HG02759 (cell line): ENCODE results near the gene ARL13B.
"Not testable (repeated sequence)": the region's sequence is repeated elsewhere in the genome, so short reads cannot be mapped to it uniquely, and the experiment has no call there.

Source experiments
- ATAC-seq: cut with Tn5 transposase; IDR thresholded peaks from one replicate; pipeline ENCODE4 v1.9.1; 2021; ENCODE audit warnings: mild to moderate bottlenecking, moderate library complexity; ENCODE audit not compliant: unreplicated experiment

ARL13B gene

GRCh38 chr3:93994056-93994455 is 14.1 kb downstream of the ARL13B start:
- no peak for ATAC-seq

GRCh38 chr3:94001191-94001590 is 21.2 kb downstream of the ARL13B start:
- no peak for ATAC-seq

- ATAC-seq: no peak
These were observed 22.0 kb downstream of the ARL13B start for GRCh38 chr3:94001827-94002495.

- peak; percentile 93 for ATAC-seq
These were observed 24.5 kb downstream of the ARL13B start for GRCh38 chr3:94004301-94004910.

GRCh38 chr3:94008253-94008652 is 28.3 kb downstream of the ARL13B start:
- no peak for ATAC-seq

GRCh38 chr3:94009608-94010007 is 29.7 kb downstream of the ARL13B start:
- no peak for ATAC-seq

- no peak for ATAC-seq
These were observed 31.3 kb downstream of the ARL13B start for GRCh38 chr3:94011233-94011711.

GRCh38 chr3:94012185-94012584 is 32.2 kb downstream of the ARL13B start:
- no peak for ATAC-seq

GRCh38 chr3:94015025-94015424 is 35.1 kb downstream of the ARL13B start:
- no peak for ATAC-seq

- ATAC-seq: no peak
These were observed 39.7 kb downstream of the ARL13B start for GRCh38 chr3:94019659-94020058.

- no peak for ATAC-seq
These were observed 40.3 kb downstream of the ARL13B start for GRCh38 chr3:94020293-94020692.

GRCh38 chr3:94024385-94024784 is 44.4 kb downstream of the ARL13B start:
- no peak for ATAC-seq

DNA sequence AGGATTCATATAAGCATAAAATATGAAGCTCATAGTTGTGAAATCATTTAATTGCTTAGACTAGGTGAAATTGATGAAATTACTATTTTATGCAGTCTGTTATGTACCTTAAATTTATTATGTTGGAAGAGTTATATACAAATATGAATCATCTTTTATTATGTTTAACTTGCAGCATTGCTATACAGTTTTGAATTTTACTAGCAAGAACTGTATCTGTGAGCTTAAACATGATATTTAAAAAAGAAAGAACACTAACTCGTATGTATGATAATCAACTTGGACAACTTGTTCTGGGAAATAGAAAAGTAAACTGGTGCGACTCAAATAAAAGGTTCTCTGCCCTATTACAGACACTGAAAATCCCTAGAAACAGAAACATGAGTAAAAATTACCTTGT is 46.7 kb downstream of the ARL13B start:
- ATAC-seq: no peak

DNA sequence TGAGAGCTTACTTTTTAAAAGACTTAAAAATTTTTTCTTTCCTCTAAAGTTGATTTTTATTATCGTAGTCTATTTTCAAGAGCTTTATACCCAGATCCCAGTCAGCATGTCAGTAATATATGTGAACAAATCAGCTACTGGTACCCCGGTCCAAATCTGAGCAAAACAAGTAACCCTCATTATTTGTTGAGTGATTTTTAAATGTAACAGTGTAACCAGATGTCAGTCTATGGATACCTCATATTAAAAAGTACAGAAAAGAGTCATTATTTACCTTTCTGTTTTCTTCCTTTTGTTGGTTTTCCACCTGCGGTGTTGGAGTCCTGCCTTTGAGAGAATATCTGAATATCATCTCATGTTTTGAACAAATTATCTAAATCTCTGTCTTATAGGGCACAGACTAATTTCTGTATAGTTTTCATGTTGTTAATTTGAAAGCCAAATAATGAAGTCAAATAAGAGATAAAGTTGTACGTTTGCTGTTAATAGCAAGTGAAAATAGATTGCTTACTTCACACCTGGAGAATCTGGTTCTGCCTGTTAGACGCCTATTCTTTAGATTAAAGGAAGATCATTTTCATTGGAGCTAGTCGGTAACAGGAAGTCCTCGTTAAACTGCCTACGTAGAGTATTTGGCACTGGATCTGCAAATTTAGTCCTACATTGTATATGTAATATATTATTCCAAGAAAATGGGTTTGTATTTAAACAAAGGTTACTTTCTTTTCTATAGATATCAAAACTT is 48.3 kb downstream of the ARL13B start, which contains the start of gene STX19:
STX19 (minus strand) TSS at position 505 of the 745 bp plus-strand sequence. CDS start 13,328 bp downstream, outside the sequence.
- ATAC-seq: no peak

DNA sequence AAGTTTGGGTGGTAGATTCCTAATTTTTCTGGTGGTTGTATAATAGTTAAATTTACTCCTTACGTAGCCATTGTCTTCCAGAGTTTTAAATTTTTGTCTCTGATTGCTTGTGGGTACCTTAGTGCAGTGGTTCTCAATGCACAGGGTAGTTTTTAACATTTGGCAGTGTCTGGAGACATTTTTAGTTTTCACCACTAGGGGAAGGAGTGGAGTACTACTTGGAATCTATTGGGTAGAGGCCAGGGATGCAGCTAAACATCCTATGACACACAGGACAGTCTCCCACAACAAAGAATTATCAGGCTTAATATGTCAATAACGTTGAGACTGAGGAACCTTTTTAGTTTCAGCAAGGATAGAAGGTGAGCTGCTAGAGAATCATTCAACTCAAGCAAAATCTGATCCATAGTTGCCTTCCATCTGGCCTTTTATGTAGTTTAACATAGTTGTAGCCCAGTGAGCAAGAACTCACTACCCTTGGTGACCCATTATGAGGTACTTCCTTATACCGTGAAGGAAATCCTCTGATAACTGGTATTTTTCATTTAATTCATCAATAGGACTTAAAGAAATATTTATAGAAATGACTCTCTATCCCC is 57.1 kb downstream of the ARL13B start:
- peak; percentile 81 for ATAC-seq

DNA sequence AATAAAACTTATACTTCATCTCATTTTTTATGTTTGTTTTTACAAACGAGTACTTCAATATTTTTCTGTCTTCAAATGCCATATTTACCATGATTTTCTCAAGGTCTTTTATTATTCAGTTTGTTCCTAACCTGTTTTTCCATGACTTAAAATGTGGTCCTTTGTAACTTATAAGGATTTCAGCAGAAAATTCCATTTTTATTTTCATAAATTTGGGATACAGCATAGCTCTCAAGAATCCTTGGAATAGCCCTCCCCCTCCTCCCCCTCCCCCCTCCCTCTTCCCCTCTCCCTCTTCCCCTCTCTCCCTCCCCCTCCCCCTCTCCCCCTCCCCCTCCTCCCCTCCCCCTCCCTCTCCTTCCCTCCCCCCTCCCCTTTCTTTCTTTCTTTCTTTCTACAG is 63.3 kb downstream of the ARL13B start:
- no peak for ATAC-seq

- not testable (repeated sequence) for ATAC-seq
These were observed 64.4 kb downstream of the ARL13B start for GRCh38 chr3:94044100-94044936.

DNA sequence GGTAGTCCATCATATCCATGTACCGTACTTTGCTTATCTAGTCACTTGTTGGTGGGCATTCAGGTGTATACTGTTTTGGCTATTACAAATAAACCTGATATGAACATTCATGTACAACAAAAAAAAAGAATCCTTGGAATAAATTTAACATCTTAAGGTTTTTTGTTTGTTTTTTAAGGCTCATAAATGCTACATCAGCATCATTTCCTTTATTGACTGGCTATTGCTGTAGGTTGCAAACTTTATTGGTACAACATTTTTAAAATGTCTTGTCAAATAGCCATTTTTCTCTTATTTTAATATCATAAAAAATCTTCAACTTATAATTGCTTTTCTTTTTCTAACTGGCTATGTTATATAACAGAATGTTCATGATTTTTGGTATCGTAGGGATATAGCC is 66.6 kb downstream of the ARL13B start:
- ATAC-seq: no peak

DNA sequence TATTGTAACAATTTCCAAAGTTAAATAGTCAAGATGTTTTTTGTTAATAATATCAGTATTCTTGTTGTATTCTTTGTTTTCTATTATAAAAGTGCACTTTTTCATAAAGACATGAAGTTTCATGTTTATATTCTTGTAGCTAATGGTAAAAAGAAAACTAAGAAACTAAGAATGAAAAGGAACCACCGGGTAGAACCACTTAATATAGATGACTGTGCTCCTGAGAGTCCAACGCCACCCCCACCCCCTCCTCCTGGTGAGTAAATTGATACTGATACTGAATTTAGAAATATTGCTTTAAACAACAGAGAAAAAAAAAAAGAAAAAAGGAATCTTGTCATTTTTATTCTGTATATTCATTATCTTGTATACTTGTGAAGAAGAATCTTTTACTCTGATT is 69.3 kb downstream of the ARL13B start:
- ATAC-seq: no peak

DNA sequence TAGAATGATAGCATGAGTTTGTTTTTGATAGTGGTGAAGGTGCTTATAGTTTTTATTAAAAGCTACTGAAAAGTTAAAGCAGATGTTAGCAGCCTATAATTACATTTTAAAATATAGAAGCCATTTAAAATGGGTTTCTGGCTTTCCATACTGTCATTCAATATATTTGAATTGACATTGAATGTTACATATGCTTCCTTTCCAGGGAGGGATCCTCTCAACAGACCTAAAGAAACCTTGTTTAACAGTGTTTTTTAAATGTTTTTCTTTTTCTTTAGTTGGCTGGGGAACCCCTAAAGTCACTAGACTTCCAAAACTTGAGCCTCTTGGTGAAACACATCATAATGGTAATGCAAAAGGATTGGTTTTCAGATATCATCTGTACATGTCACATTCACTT is 70.6 kb downstream of the ARL13B start:
- no peak for ATAC-seq

- ATAC-seq: no peak
These were observed 81.3 kb downstream of the ARL13B start for GRCh38 chr3:94061297-94061696.
